Endothelial cell of umbilical vein (primary cell): ENCODE measurements around the gene SIDT1. TPM values are rescaled to one million over a fixed set of nuclear protein-coding genes. Genes with fewer than 3 reads are reported as not detected.

Experiments
- BruUV-seq: library from RNA; stranded (reverse); fragments of 400-500 nt; replicated peaks from 2 replicates; lab custom pipeline; 2021; lab: Mats Ljungman, UMichigan
- CTCF ChIA-PET: fragments of 300-600, 350-600 bp; sonication (Branson Sonifier 250); formaldehyde crosslinking; loops from one replicate; lab custom pipeline; 2021; ENCODE audit warnings: antibody characterized with exemption, inconsistent platforms; lab: Charles Lee
- POLR2A ChIA-PET: fragments of 300-600, 350-600 bp; sonication (Branson Sonifier 250); formaldehyde crosslinking; loops from one replicate; lab custom pipeline; 2021; ENCODE audit warnings: antibody characterized with exemption, inconsistent platforms; lab: Charles Lee
- DNase-seq: peaks from one replicate; pipeline ENCODE4 v3.0.0-alpha.2; 2011; ENCODE audit warnings: low read depth, low spot score
- FAIRE-seq: peaks from 2 replicates; lab custom pipeline; 2011; peaks lifted over from hg19 to GRCh38; lab: Jason Lieb, UNC
- H2AFZ ChIP-seq: 2 replicates; pipeline ENCODE4 v1.6.0; 2012; ENCODE audit warnings: low read depth, low read length, control low read depth, inconsistent platforms
- H3K27ac ChIP-seq: 2 replicates; pipeline ENCODE4 v1.5.1; 2011; ENCODE audit warnings: low read depth, mild to moderate bottlenecking, control low read depth, low read length, moderate library complexity; ENCODE audit not compliant: insufficient read depth
- H3K27me3 ChIP-seq, 2 experiments: 2 replicates each; pipeline versions ENCODE4 v1.6.0 to v1.6.1; 2011; ENCODE audit warnings: low read length in 2 of 2, mixed read lengths in 1 of 2; ENCODE audit not compliant: control insufficient read depth in 2 of 2, insufficient read depth in 2 of 2
- H3K36me3 ChIP-seq, 2 experiments: 2 replicates in 1 of 2; 3 replicates in 1 of 2; pipeline ENCODE4 v1.5.1; 2011; ENCODE audit warnings: low read length in 2 of 2, mild to moderate bottlenecking in 1 of 2, moderate library complexity in 1 of 2; ENCODE audit not compliant: control insufficient read depth in 2 of 2, insufficient read depth in 2 of 2; ENCODE audit errors: extremely low read depth in 1 of 2
- H3K4me1 ChIP-seq: 3 replicates; pipeline ENCODE4 v1.5.1; 2011; ENCODE audit warnings: mild to moderate bottlenecking, low read length; ENCODE audit not compliant: control insufficient read depth, insufficient read depth; ENCODE audit errors: extremely low read depth
- H3K4me2 ChIP-seq: 2 replicates; pipeline ENCODE4 v1.6.1; 2011; ENCODE audit warnings: low read length, control low read depth, mixed read lengths; ENCODE audit not compliant: insufficient read depth
- H3K4me3 ChIP-seq, 3 experiments: fragments of 200-600 bp in 1 of 3; sonication (generic), shearing (Covaris generic) in 1 of 3; replicated peaks in 1 of 3; 2 replicates each; pipeline ENCODE4 v1.5.1; 2011 to 2016; ENCODE audit warnings: control low read depth in 3 of 3, low read length in 3 of 3, mild to moderate bottlenecking in 2 of 3, inconsistent platforms in 1 of 3, low read depth in 1 of 3, moderate library complexity in 1 of 3; ENCODE audit not compliant: insufficient read depth in 1 of 3
- H3K79me2 ChIP-seq: 2 replicates; pipeline ENCODE4 v1.6.0; 2012; ENCODE audit warnings: low read length, inconsistent platforms; ENCODE audit not compliant: control insufficient read depth, insufficient read depth
- H3K9ac ChIP-seq: replicated peaks from 2 replicates; pipeline ENCODE3; 2011; ENCODE audit warnings: low read length, control low read depth; ENCODE audit not compliant: insufficient read depth; ENCODE audit errors: extremely low read depth
- H3K9me1 ChIP-seq: replicated peaks from 3 replicates; pipeline ENCODE4 v1.6.0; 2011; ENCODE audit warnings: mild to moderate bottlenecking, low read length; ENCODE audit not compliant: control insufficient read depth, insufficient read depth; ENCODE audit errors: extremely low read depth
- H3K9me3 ChIP-seq: replicated peaks from 2 replicates; pipeline ENCODE4 v1.5.1; 2012; ENCODE audit warnings: low read length, inconsistent platforms; ENCODE audit not compliant: control insufficient read depth, insufficient read depth
- H4K20me1 ChIP-seq: replicated peaks from 2 replicates; pipeline ENCODE3; 2011; ENCODE audit warnings: mild to moderate bottlenecking, low read length; ENCODE audit not compliant: control insufficient read depth, insufficient read depth; ENCODE audit errors: extremely low read depth
- EZH2 ChIP-seq: IDR thresholded peaks from 2 replicates; pipeline ENCODE4 v1.6.1; 2012; ENCODE audit warnings: borderline replicate concordance, low read depth, mild to moderate bottlenecking, moderate library complexity, low read length, inconsistent platforms; ENCODE audit not compliant: severe bottlenecking
- FOS ChIP-seq: IDR thresholded peaks from 2 replicates; pipeline ENCODE4 v1.6.1; 2011; ENCODE audit warnings: mild to moderate bottlenecking, low read length, moderate library complexity, borderline replicate concordance; ENCODE audit not compliant: insufficient read depth
- GATA2 ChIP-seq: IDR thresholded peaks from 2 replicates; pipeline ENCODE4 v1.7.0; 2011; ENCODE audit warnings: low read depth, mild to moderate bottlenecking, moderate library complexity, mixed read lengths, low read length; ENCODE audit not compliant: insufficient read length, insufficient read depth
- JUN ChIP-seq: IDR thresholded peaks from 2 replicates; pipeline ENCODE4 v1.6.1; 2011; ENCODE audit warnings: borderline replicate concordance, low read depth; ENCODE audit not compliant: insufficient read length, insufficient read depth
- MYC ChIP-seq: IDR thresholded peaks from one replicate; pipeline ENCODE4 v1.6.1; 2011; ENCODE audit warnings: mild to moderate bottlenecking, low read depth, low read length
- POLR2A ChIP-seq: IDR thresholded peaks from 2 replicates; pipeline ENCODE4 v1.6.1; 2012; ENCODE audit warnings: low read depth, mild to moderate bottlenecking, control low read depth, low read length
- POLR2AphosphoS5 ChIP-seq: IDR thresholded peaks from 2 replicates; pipeline ENCODE4 v1.6.1; 2012; ENCODE audit warnings: low read depth, mild to moderate bottlenecking, control low read depth, low read length, moderate library complexity; ENCODE audit not compliant: insufficient read depth
- dilution Hi-C: fragments of 300-500 bp; cut with MboI; formaldehyde crosslinking; loops from one replicate; pipeline ENCODE4 v1.15.0; 2019; ENCODE audit warnings: low sequenced_read_pairs; ENCODE audit not compliant: extremely low pct_ligation_motif_present
- intact Hi-C: fragments of 100-400 bp; cut with micrococcal nuclease; formaldehyde crosslinking; loops from one replicate; pipeline ENCODE4 v1.10.0; 2022
- polyA plus RNA-seq, 4 experiments: library from polyadenylated mRNA; depleted of rRNA in 3 of 4; stranded (reverse) in 3 of 4; unstranded in 1 of 4; fragments of >200 nt; gene quantifications; 2 replicates each; pipeline versions ENCODE4 v1.2.1 to v1.2.3, GENCODE V29; 2011 to 2012; ENCODE audit warnings: missing spikeins in 1 of 4
- total RNA-seq: library from RNA; stranded (reverse); gene quantifications from 2 replicates; pipeline ENCODE4 v1.2.3, GENCODE V29; 2021
- TF ChIP-seq, protein P1 (sequence below): IDR thresholded peaks from 2 replicates; pipeline ENCODE4 v1.6.1; 2011; ENCODE audit not compliant: insufficient read depth, insufficient read length
- TF ChIP-seq, protein P2 (sequence below), 2 donors: IDR thresholded peaks; 1 replicate in 1 of 2; 2 replicates in 1 of 2; pipeline ENCODE4 v1.5.1; 2011; ENCODE audit warnings: low read length in 2 of 2, mild to moderate bottlenecking in 2 of 2, moderate library complexity in 2 of 2, control low read depth in 1 of 2, inconsistent platforms in 1 of 2, low read depth in 1 of 2; ENCODE audit not compliant: insufficient read depth in 1 of 2; ENCODE audit errors: extremely low read depth in 1 of 2

The SIDT1 gene
- total and polyA plus RNA-seq, 2 donors (not counting 3 experiments of a cell fraction or from before 2014, with no cell fraction given) = 0.07 TPM; not detected in 1

DNA sequence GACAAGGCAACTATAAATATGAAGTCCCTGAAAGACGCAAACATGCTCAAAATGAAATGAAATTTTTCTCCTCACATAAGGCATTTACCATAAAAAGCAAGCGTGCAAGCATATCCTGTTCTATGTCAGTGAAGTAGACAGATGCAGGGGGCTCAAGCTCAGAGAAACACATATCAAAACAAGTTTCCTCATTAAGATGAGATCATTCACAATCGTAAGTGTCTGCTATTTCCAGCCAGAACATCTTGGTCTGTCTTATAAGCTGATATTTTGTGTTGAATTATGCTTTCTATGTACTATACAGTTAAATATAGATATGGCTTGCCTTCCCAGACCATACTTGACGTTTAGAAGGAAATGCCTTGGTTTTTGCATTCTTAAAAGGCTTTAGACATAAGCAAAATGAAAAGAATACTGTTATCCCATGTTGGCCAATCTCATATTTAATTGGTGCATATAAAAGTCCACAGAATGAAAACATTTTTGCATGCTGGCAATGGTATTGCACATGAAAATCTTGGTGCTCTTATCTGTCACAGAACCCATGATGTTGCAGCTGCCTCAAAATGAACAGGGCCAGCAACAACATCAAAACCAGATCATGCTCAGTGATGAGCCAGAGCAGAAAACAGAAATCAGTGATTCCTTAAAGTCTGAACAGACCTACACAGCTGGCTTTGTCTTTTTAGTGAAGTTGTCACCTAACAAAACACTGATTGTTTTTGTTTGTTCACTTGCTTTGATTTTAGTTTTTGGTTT, 65.4 kb downstream of the SIDT1 start:
- H3K4me1 ChIP-seq = no peaks in the 10 kb centered on the region
- H2AFZ ChIP-seq = no peak overlapping the region
- H3K79me2 ChIP-seq = no peaks in the 10 kb centered on the region
- no peak overlapping the region for H3K4me2 ChIP-seq
- no peaks in the 10 kb centered on the region for H3K9me3 ChIP-seq
- H3K9ac ChIP-seq = no peak overlapping the region
- CTCF ChIA-PET = no interaction called here
- no TSS peak for BruUV-seq
- no peaks in the 10 kb centered on the region for H3K36me3 ChIP-seq
- no peak for TF ChIP-seq FOS
- no peak for TF ChIP-seq GATA2
- TF ChIP-seq, protein P1, sequence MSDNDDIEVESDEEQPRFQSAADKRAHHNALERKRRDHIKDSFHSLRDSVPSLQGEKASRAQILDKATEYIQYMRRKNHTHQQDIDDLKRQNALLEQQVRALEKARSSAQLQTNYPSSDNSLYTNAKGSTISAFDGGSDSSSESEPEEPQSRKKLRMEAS = no peak
- no peak for TF ChIP-seq POLR2AphosphoS5
- TF ChIP-seq JUN = no peak
- TF ChIP-seq, protein P2, sequence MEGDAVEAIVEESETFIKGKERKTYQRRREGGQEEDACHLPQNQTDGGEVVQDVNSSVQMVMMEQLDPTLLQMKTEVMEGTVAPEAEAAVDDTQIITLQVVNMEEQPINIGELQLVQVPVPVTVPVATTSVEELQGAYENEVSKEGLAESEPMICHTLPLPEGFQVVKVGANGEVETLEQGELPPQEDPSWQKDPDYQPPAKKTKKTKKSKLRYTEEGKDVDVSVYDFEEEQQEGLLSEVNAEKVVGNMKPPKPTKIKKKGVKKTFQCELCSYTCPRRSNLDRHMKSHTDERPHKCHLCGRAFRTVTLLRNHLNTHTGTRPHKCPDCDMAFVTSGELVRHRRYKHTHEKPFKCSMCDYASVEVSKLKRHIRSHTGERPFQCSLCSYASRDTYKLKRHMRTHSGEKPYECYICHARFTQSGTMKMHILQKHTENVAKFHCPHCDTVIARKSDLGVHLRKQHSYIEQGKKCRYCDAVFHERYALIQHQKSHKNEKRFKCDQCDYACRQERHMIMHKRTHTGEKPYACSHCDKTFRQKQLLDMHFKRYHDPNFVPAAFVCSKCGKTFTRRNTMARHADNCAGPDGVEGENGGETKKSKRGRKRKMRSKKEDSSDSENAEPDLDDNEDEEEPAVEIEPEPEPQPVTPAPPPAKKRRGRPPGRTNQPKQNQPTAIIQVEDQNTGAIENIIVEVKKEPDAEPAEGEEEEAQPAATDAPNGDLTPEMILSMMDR (IDR thresholded peaks at IDR 0.05; ENCODE audit: extremely low read depth in 1 of 2, insufficient read depth in 1 of 2, low read depth in 1 of 2, low read length in 2 of 2) = no peak
- TF ChIP-seq MYC = no peak
- no peak for TF ChIP-seq POLR2A
- no peak for TF ChIP-seq EZH2
- no peak overlapping the region for H3K27ac ChIP-seq
- no peak for FAIRE-seq
- intact Hi-C loops = no loop called here
- DNase-seq = no peak
- POLR2A ChIA-PET = no interaction called here
- no peaks in the 10 kb centered on the region for H3K9me1 ChIP-seq
- dilution Hi-C loops = no loop called here
- H3K4me3 ChIP-seq = no peak overlapping the region
- H4K20me1 ChIP-seq = no peaks in the 10 kb centered on the region
- peaks cover 7 to 10% of the 10 kb centered on the region in 2 experiments for H3K27me3 ChIP-seq
